WTC11 (cell line): ENCODE measurements around the gene EXTL1.

Source experiments
- SP1 ChIP-seq: sonication (generic); formaldehyde crosslinking; conservative IDR thresholded peaks from 2 replicates; pipeline ENCODE4 v1.8.1; 2022; ENCODE audit warnings: missing genetic modification reagents
- ZNF121 ChIP-seq: sonication (generic); formaldehyde crosslinking; IDR thresholded peaks from 2 replicates; pipeline ENCODE4 v1.8.0; 2023; ENCODE audit warnings: missing genetic modification reagents
- TF ChIP-seq, protein P1 (sequence below): fragments of 200-600 bp; IDR thresholded peaks from 2 replicates; pipeline ENCODE4 v1.8.0; 2022; ENCODE audit warnings: antibody characterized with exemption
- TF ChIP-seq, protein P2 (sequence below): sonication (generic); formaldehyde crosslinking; IDR thresholded peaks from 2 replicates; pipeline ENCODE4 v1.8.0; 2022; ENCODE audit warnings: mild to moderate bottlenecking, missing genetic modification reagents
- TF ChIP-seq, protein P3 (sequence below): sonication (generic); formaldehyde crosslinking; IDR thresholded peaks from 2 replicates; pipeline ENCODE4 v1.8.1; 2022; ENCODE audit warnings: mild to moderate bottlenecking, moderate library complexity, missing genetic modification reagents

DNA sequence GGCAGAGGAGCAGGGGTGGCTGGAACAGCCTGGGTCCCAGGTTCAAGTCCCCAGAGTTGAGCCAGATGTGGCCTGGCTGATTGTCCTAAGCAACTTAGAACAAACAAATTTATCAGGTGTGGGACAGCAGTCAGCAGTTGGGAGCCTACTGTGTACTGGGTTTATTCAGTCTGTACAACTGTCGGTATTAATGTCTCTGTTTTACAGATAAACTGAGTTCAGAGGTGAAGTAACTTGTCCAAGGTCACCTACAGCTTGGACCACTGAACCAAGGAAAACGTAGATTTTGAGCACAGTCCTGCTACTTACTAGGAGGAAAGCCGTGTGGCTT lies 60.4 kb downstream of the EXTL1 start:
- TF ChIP-seq, protein P1, sequence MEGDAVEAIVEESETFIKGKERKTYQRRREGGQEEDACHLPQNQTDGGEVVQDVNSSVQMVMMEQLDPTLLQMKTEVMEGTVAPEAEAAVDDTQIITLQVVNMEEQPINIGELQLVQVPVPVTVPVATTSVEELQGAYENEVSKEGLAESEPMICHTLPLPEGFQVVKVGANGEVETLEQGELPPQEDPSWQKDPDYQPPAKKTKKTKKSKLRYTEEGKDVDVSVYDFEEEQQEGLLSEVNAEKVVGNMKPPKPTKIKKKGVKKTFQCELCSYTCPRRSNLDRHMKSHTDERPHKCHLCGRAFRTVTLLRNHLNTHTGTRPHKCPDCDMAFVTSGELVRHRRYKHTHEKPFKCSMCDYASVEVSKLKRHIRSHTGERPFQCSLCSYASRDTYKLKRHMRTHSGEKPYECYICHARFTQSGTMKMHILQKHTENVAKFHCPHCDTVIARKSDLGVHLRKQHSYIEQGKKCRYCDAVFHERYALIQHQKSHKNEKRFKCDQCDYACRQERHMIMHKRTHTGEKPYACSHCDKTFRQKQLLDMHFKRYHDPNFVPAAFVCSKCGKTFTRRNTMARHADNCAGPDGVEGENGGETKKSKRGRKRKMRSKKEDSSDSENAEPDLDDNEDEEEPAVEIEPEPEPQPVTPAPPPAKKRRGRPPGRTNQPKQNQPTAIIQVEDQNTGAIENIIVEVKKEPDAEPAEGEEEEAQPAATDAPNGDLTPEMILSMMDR = no peak
- TF ChIP-seq, protein P2, sequence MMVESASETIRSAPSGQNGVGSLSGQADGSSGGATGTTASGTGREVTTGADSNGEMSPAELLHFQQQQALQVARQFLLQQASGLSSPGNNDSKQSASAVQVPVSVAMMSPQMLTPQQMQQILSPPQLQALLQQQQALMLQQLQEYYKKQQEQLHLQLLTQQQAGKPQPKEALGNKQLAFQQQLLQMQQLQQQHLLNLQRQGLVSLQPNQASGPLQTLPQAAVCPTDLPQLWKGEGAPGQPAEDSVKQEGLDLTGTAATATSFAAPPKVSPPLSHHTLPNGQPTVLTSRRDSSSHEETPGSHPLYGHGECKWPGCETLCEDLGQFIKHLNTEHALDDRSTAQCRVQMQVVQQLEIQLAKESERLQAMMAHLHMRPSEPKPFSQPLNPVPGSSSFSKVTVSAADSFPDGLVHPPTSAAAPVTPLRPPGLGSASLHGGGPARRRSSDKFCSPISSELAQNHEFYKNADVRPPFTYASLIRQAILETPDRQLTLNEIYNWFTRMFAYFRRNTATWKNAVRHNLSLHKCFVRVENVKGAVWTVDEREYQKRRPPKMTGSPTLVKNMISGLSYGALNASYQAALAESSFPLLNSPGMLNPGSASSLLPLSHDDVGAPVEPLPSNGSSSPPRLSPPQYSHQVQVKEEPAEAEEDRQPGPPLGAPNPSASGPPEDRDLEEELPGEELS (CRISPR knock-in tag) = no peak
- TF ChIP-seq ZNF121 (no peak), SP1 (CRISPR knock-in tag) (no peak)
- TF ChIP-seq, protein P3, sequence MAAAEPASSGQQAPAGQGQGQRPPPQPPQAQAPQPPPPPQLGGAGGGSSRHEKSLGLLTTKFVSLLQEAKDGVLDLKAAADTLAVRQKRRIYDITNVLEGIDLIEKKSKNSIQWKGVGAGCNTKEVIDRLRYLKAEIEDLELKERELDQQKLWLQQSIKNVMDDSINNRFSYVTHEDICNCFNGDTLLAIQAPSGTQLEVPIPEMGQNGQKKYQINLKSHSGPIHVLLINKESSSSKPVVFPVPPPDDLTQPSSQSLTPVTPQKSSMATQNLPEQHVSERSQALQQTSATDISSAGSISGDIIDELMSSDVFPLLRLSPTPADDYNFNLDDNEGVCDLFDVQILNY (CRISPR knock-in tag) = no peak
